Renal pelvis (tissue), 4 donors: Measurements from ENCODE around the gene STIMATE. TPM values are rescaled to one million over a fixed set of nuclear protein-coding genes. Genes with fewer than 3 reads are reported as not detected.
A peak's percentile ranks its signal among the peaks of the same experiment; 100 is the strongest.

ENCODE experiments used
- DNase-seq: peaks from one replicate; pipeline ENCODE4 v3.0.0-alpha.2; 2013
- polyA plus RNA-seq, 3 donors: library from polyadenylated mRNA; unstranded; fragments of 120-200 nt; gene quantifications; one replicate each; pipeline ENCODE4 v1.2.1, GENCODE V29; 2013; ENCODE audit not compliant: insufficient read length in 3 of 3

The STIMATE gene
- polyA plus RNA-seq, 3 donors: 15.9 to 17.9 (median 16.6) TPM

GRCh38 chr3:52843881-52844280 lies 53.5 kb downstream of the STIMATE start:
- DNase-seq: no peak

DNA sequence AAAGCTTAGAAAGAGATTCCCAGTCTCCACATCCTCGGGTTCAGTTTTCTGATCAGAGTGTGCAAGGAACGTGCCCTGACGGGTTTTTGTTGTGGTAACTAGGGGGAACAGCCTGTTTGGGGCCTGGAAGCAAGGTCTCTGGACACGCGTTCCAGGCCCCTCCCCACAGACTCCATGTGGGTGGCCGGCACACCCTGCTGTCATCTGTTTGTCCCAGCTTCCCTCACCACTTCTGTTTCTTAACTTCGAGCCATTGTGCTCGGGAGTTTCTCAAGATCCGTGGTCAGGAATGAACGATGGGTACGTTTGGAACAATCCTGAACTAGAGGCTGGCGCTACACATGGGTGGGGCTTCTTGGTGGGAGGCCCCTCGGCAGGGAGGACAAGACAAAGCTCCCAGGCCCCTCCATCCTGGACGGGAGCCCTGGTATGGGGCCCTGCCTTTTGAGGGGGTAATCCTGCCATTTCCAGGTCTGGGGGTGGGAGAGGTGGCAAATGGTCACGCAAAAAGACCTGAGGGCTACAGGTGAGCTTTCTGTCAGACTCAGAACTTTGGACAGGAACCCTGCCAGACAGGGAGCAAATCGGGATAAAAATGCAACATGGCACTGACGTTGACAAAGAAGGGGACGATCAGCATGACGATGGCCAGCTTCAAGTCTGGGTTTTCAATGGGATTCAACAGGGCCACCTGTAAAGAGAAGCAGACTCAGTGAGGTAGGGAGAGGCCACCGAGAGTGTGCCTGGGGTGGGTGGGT lies 54.1 kb downstream of the STIMATE start:
- no peak for DNase-seq

DNA sequence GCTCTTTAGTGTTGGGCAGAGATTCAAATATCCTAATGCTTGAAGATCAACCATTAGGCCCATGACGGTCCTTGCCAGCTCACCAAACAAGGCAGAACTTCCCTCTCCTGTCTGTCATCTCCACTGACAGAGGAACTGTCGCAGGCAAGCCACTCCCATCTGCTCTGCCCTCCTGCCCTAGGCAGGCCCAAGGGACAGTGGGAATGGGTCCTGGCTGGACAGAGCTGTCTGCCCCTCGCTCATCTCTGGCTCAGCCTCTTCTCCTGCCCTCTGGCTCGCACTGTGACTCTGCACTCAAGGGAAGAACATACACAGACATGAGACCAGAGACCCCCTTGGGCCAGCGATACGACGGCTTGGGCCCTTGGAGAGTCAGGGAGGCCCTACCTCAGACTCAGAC lies 54.9 kb downstream of the STIMATE start:
- DNase-seq: no peak

GRCh38 chr3:52841981-52842340 lies 55.4 kb downstream of the STIMATE start:
- DNase-seq: no peak

GRCh38 chr3:52841211-52841980 lies 56.0 kb downstream of the STIMATE start:
- DNase-seq: no peak

GRCh38 chr3:52839892-52840545 lies 57.3 kb downstream of the STIMATE start:
- DNase-seq: no peak

DNA sequence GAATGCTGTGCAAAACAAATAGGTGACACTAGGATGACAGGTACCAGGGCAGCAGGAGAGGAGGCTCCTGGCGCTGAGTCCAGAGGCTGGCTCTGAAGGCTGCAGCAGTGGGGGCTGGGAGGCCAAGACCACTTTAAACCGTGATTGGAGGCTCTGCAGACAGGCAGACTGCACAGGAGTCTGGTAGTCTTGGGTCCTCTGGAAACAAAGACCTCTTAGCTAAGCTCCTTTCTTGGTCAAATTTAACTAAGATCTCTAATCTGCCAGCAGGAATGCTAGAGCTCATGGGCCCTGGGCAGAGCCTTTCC lies 58.1 kb downstream of the STIMATE start:
- no peak for DNase-seq

DNA sequence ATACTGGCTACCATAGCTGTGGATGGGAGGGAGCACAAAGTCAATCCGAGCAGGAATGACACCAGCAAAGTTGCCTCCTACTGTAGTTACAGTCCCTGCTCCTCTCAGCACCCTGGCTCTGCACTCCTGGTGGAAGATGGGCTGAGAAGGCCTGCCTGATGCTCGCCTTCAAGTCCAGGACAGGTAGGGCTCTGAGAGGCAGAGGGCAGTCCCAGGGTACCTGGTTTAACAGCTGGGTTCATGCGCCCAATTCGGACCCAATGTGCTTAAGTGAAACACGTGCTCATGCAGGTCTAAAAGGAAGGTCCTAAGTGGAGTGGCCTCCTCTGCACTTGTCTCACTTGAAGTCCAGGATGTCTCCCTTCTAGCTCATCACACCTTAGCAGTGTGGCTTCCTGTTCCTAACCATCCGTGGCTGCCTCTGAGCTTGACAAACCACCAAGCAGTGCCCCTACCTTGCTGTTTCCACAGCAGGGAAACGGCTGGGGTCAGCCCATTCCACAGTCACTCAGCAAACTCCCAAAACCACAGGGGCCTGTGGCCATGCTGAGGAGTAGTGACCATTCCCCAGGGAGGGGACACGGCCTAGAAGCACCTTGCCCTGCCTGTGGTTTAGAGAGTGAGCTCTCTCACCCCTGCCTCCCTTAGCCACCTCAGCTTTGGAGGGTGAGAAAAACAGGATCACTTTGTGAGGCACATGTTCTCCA lies 58.6 kb downstream of the STIMATE start:
- DNase-seq: no peak

DNA sequence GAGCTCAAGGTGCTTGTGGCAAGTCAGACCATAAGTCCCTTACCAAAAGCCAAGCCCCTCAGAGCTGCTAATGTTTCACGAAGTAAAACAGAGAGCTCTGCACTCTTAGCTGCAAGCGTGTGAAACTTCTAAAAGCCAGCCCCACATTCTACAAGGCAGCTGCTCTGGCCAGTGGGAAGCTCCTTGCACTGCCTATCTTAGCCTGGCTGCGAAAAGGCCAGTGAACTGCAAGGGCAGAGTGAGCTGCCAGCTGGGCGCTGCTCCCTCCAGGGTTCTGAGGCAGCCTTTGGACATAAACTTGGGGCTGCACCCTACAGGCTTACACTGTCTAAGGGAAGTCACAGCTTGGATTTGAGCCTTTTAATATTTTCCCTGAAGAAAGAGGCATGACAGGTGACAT lies 60.4 kb downstream of the STIMATE start:
- DNase-seq: no peak

- no peak for DNase-seq
Measured at GRCh38 chr3:52836471-52836845, 60.9 kb downstream of the STIMATE start.

- DNase-seq: no peak
Measured at GRCh38 chr3:52835766-52836470, 61.4 kb downstream of the STIMATE start.

- no peak for DNase-seq
Measured at GRCh38 chr3:52834871-52835501, 62.4 kb downstream of the STIMATE start, which contains the start of gene MUSTN1. TSS of gene MUSTN1 (minus strand) at chr3:52835019. CDS start at chr3:52834948, 71 bp downstream.

DNA sequence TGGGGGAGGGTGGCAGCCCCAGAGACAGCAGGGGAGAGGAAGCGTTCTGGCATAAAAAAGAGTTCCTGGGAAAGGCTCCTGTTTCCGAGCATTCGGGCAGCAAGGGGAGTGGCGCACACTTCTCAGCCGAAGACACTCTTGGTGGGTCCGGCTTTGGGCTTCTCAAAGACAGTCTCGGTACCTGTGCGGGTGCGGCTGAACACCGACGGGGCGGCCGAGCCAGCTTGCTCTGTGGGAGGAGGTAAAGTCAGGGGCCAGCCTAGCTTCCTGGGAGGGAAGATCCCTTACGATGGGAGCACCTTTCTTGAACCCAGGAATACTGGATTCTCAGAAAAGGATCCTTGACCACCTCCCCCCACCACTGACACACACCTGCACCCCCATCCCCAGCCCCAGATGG lies 64.1 kb downstream of the STIMATE start:
- DNase-seq: no peak

- no peak for DNase-seq
Measured at GRCh38 chr3:52831500-52832301, 65.6 kb downstream of the STIMATE start.

DNA sequence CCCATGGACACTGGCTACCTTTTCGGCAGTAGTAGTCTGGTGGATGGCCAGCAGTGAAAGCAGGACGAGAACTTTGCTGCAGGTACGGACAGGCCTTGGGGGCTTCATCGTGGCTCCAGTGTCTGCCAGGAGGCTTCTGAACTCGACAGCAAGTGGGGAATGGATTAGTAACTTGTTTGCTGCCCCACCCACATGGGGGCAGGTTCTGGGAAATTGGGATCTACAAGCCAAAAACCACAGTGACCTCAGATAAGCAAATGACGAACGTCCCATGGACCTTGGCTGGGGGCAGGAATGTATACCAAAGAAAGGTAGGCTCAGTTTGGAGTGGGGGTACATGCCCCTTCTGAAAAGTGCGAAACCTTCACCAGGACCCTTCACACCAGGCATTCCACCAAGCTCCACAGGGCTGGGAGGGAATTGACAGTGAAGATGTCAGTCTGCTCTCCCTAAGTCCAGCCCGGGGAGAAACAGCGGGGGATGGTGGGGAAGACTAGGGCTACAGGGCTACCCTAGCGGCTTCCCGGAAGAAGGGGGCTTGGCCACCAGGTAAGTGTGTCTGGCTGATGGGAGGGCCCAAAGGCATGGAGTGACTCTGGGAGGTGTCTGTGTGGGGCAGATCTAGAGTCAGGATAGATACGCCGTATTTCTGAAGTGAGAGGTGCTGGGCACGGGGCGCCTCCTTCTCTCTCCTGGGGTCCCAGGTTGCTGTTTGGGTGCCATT lies 66.7 kb downstream of the STIMATE start, which contains the start of gene ITIH4:
Gene ITIH4 (minus strand): TSS at position 138 of the 724 bp plus-strand sequence. CDS start 30 bp downstream, at position 108.
- DNase-seq: no peak

- DNase-seq: no peak
Measured at GRCh38 chr3:52829906-52830463, 67.4 kb downstream of the STIMATE start.

- no peak for DNase-seq
Measured at GRCh38 chr3:52829482-52829881, 67.9 kb downstream of the STIMATE start.

- peak; percentile 22 for DNase-seq
Measured at GRCh38 chr3:52827866-52828376, 69.4 kb downstream of the STIMATE start.

- DNase-seq: no peak
Measured at GRCh38 chr3:52827441-52827840, 69.9 kb downstream of the STIMATE start.
